ENCODE results near the gene CNKSR3. TPM values are rescaled to one million over a fixed set of nuclear protein-coding genes. Genes with fewer than 3 reads are reported as not detected.

The CNKSR3 gene
- total RNA-seq, 1 donor from 2014 or later, result not detected

GRCh38 chr6:154503658-154504057 is 6.8 kb downstream of the CNKSR3 start:
- Mint-ChIP-seq H3K27me3 (peaks cover 31% of the 10 kb centered on the region), H3K9me3 (no peaks in the 10 kb centered on the region), H3K4me1 (peaks cover under 1% of the 10 kb centered on the region), H3K36me3 (ENCODE audit: low read depth) (no peaks in the 10 kb centered on the region), H3K27ac (no peak overlapping the region), H3K4me3 (no peak overlapping the region)
- DNase-seq, result no peak
- intact Hi-C loops (cut with micrococcal nuclease), result loop anchor here (10.0 kb wide), 1 partner anchor 349 kb away; no protein-coding TSS in a partner anchor

GRCh38 chr6:154502553-154502952 is 7.9 kb downstream of the CNKSR3 start:
- Mint-ChIP-seq H3K4me3 (no peak overlapping the region), H3K27me3 (peaks cover 21% of the 10 kb centered on the region), H3K9me3 (no peaks in the 10 kb centered on the region), H3K4me1 (peaks cover 4% of the 10 kb centered on the region), H3K36me3 (ENCODE audit: low read depth) (no peaks in the 10 kb centered on the region), H3K27ac (no peak overlapping the region)
- intact Hi-C loops (cut with micrococcal nuclease), result loop anchor here (10.0 kb wide), 1 partner anchor 348 kb away; no protein-coding TSS in a partner anchor
- no peak for DNase-seq

GRCh38 chr6:154501578-154501868 is 9.0 kb downstream of the CNKSR3 start:
- Mint-ChIP-seq H3K4me3 (no peak overlapping the region), H3K9me3 (no peaks in the 10 kb centered on the region), H3K36me3 (ENCODE audit: low read depth) (no peaks in the 10 kb centered on the region), H3K4me1 (peaks cover 4% of the 10 kb centered on the region), H3K27me3 (peaks cover 16% of the 10 kb centered on the region), H3K27ac (no peak overlapping the region)
- intact Hi-C loops (cut with micrococcal nuclease), result loop anchor here (10.0 kb wide), 1 partner anchor 347 kb away; no protein-coding TSS in a partner anchor
- DNase-seq, result no peak

- Mint-ChIP-seq H3K4me3 (no peak overlapping the region), H3K36me3 (ENCODE audit: low read depth) (no peaks in the 10 kb centered on the region), H3K27ac (no peak overlapping the region), H3K9me3 (no peaks in the 10 kb centered on the region), H3K4me1 (peaks cover 4% of the 10 kb centered on the region), H3K27me3 (peaks cover 14% of the 10 kb centered on the region)
- intact Hi-C loops (cut with micrococcal nuclease), result loop anchor here (10.0 kb wide), 1 partner anchor 346 kb away; no protein-coding TSS in a partner anchor
- no peak for DNase-seq
Observed at GRCh38 chr6:154500769-154501577, 9.5 kb downstream of the CNKSR3 start.

- Mint-ChIP-seq H3K36me3 (ENCODE audit: low read depth) (no peaks in the 10 kb centered on the region), H3K4me1 (peaks cover 4% of the 10 kb centered on the region), H3K27me3 (peaks cover 11% of the 10 kb centered on the region), H3K27ac (no peak overlapping the region), H3K4me3 (no peak overlapping the region), H3K9me3 (no peaks in the 10 kb centered on the region)
- no peak for DNase-seq
- intact Hi-C loops (cut with micrococcal nuclease), result loop anchor here (10.0 kb wide), 1 partner anchor 345 kb away; no protein-coding TSS in a partner anchor
Observed at GRCh38 chr6:154499855-154500589, 10.5 kb downstream of the CNKSR3 start.

GRCh38 chr6:154498340-154498934 is 12.0 kb downstream of the CNKSR3 start:
- H3K27ac Mint-ChIP-seq, result no peak overlapping the region
- peaks cover 9% of the 10 kb centered on the region for H3K27me3 Mint-ChIP-seq
- no peak for DNase-seq
- H3K36me3 Mint-ChIP-seq (ENCODE audit: low read depth), result no peaks in the 10 kb centered on the region
- intact Hi-C loops (cut with micrococcal nuclease), result no loop called here
- no peaks in the 10 kb centered on the region for H3K9me3 Mint-ChIP-seq
- H3K4me1 Mint-ChIP-seq, result peaks cover 4% of the 10 kb centered on the region
- no peak overlapping the region for H3K4me3 Mint-ChIP-seq

DNA sequence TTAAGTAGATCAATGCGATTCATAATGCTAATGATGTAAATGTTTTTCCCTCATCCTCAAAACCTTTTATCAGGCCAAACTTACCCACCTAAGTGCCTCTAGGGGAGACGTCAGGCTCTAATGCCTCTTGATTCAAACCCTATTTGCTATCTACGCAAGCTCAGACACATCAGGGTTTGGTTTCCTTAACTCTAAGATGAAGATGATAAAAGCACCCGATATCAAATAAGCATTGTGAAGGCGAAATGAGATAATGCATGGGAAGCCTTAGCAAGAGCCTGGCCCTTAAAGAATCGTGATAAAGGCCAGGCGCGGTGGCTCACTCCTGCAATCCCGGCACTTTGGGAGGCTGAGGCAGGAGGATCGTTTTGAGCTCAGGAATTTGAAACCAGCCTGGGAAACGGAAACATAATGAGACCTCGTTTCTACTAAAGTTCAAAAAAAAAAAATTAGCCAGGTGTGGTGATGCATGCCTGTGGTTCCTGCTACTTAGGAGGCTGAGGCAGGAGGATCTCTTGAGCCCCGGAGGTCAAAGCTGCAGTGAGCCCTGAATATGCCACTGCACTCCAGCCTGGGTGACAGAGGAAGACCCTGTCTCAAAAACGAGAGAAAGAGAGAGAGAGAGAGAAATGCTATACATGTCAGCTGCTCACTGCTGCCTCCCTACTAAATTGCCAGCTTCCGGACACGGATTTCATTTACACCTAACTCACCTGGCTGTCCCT is 13.5 kb downstream of the CNKSR3 start:
- DNase-seq, result no peak
- Mint-ChIP-seq H3K4me3 (no peak overlapping the region), H3K27me3 (peaks cover 7% of the 10 kb centered on the region), H3K27ac (no peak overlapping the region), H3K4me1 (peaks cover 4% of the 10 kb centered on the region), H3K9me3 (no peaks in the 10 kb centered on the region), H3K36me3 (ENCODE audit: low read depth) (no peaks in the 10 kb centered on the region)
- intact Hi-C loops (cut with micrococcal nuclease), result no loop called here

DNA sequence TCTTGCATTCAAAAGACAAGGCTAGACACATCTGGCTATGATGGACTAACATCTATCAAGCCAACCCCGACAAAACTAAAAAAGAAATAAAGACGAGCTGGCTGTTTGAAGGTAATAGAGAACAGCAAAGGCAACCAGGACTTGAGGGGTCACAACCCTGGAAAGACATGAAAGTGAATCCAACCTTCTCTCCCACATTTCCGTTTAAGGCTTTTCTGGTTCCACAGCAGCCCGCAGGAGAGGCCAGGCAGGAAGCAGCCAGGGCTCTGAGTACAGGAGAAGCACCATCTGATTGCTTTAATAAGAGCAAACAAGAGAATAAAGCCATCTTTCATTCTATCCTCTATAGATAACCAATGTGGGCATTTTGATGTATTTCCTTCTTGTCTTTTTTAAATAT is 14.3 kb downstream of the CNKSR3 start:
- Mint-ChIP-seq H3K4me1 (peaks cover 4% of the 10 kb centered on the region), H3K4me3 (no peak overlapping the region), H3K9me3 (no peaks in the 10 kb centered on the region), H3K27ac (no peak overlapping the region), H3K36me3 (ENCODE audit: low read depth) (no peaks in the 10 kb centered on the region), H3K27me3 (peaks cover 3% of the 10 kb centered on the region)
- intact Hi-C loops (cut with micrococcal nuclease), result no loop called here
- DNase-seq, result no peak

- intact Hi-C loops (cut with micrococcal nuclease), result no loop called here
- peaks cover 4% of the 10 kb centered on the region for H3K4me1 Mint-ChIP-seq
- H3K27me3 Mint-ChIP-seq, result no peaks in the 10 kb centered on the region
- no peak overlapping the region for H3K27ac Mint-ChIP-seq
- no peaks in the 10 kb centered on the region for H3K36me3 Mint-ChIP-seq (ENCODE audit: low read depth)
- no peak overlapping the region for H3K4me3 Mint-ChIP-seq
- no peaks in the 10 kb centered on the region for H3K9me3 Mint-ChIP-seq
- DNase-seq, result no peak
Observed at GRCh38 chr6:154494592-154495311, 15.7 kb downstream of the CNKSR3 start.

DNA sequence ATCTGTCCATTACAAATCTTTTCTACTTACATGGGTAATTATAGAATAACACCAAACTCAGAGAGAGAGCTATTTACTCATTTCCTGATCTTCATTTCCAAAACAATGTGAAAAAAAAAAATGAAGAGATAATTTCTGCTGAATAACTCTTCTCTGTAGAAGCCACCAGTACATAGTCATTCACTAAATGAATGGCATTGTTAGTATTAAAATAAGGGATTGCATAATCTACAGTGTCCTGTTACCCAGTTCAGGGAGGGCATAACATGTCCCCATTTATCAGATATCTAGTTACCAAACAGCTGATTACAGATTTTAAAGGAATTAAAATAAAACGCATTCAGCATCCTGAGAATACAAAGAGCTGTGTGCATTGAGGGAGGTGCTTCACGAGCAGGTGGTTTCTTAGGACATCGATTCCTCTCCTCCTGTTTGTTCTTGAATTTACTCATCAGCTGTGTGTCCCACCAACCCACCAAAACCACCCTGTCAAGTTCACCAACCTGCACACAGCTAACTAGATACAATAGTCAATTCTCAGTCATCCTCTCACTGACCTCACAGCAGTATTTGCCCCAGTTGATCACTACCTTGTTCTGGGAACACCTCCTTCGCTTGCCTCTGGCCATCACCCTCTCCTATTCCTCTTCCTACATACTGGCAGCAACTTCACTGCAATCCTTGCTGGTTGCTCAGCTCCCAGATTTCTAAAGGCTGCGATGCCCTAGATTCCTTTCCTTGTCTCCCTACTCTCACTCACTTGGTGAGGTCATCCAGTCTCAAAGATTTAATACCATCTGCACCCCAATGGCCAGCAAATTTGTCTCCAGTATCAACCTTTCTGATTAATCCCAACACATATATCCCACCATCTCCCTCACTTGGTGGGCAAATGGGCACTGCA is 18.7 kb downstream of the CNKSR3 start:
- H3K27ac Mint-ChIP-seq, result no peak overlapping the region
- H3K4me3 Mint-ChIP-seq, result no peak overlapping the region
- DNase-seq, result no peak
- H3K27me3 Mint-ChIP-seq, result no peaks in the 10 kb centered on the region
- intact Hi-C loops (cut with micrococcal nuclease), result no loop called here
- no peaks in the 10 kb centered on the region for H3K4me1 Mint-ChIP-seq
- H3K9me3 Mint-ChIP-seq, result no peaks in the 10 kb centered on the region
- no peaks in the 10 kb centered on the region for H3K36me3 Mint-ChIP-seq (ENCODE audit: low read depth)

DNA sequence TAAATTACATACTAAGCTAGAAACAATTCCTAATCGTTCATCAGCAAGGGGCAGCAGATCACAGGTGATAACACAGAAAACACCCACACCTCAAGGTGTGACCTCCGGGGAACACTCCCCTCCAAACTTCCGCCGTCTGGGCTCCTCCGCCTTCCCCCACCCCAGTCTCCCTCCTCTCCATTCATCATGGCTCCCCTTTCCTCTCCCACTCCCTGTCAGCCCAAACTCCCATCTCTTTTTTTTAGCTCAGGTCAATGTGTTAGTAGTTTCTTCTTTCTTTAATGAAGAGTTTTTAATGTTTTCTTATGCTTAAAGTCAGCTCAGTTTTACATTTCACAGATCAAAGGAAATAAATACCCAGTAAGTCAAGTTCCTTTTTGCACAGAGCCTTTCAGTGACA is 20.7 kb downstream of the CNKSR3 start:
- H3K9me3 Mint-ChIP-seq, result no peaks in the 10 kb centered on the region
- intact Hi-C loops (cut with micrococcal nuclease), result no loop called here
- H3K27me3 Mint-ChIP-seq, result no peaks in the 10 kb centered on the region
- H3K36me3 Mint-ChIP-seq (ENCODE audit: low read depth), result no peaks in the 10 kb centered on the region
- H3K4me3 Mint-ChIP-seq, result no peak overlapping the region
- no peak for DNase-seq
- H3K27ac Mint-ChIP-seq, result no peak overlapping the region
- no peaks in the 10 kb centered on the region for H3K4me1 Mint-ChIP-seq

- no peaks in the 10 kb centered on the region for H3K9me3 Mint-ChIP-seq
- no peak for DNase-seq
- no peaks in the 10 kb centered on the region for H3K36me3 Mint-ChIP-seq (ENCODE audit: low read depth)
- no peak overlapping the region for H3K27ac Mint-ChIP-seq
- H3K4me3 Mint-ChIP-seq, result no peak overlapping the region
- no peaks in the 10 kb centered on the region for H3K4me1 Mint-ChIP-seq
- H3K27me3 Mint-ChIP-seq, result no peaks in the 10 kb centered on the region
- intact Hi-C loops (cut with micrococcal nuclease), result no loop called here
Observed at GRCh38 chr6:154488802-154489437, 21.6 kb downstream of the CNKSR3 start.
